GM15510 (cell line): ENCODE data around the gene CDK5RAP2.

Experiments used
- POLR2A ChIP-seq: IDR thresholded peaks from 3 replicates; pipeline ENCODE4 v1.6.1; 2011; ENCODE audit warnings: borderline replicate concordance; ENCODE audit not compliant: insufficient read length; ENCODE audit errors: extremely low read depth

Gene CDK5RAP2

DNA sequence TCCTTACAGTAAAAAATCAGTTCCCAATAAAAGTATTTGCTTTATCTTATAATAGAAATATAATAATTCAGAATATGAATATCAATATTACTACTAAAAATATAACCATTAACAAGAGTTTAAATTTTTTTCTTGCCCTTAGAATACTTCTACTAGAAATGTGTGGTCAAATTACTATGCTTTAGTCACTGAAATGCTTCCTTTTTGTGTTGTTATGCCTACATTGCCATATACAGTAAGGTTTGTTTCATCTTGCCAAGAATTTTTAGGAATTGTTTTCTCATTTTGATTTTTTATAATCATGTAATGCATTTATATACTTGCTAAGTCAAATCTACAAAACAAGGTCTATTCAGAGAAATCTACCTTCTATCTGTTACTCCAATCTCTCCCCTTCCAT lies 181.7 kb downstream of the CDK5RAP2 start:
- TF ChIP-seq POLR2A, result no peak

DNA sequence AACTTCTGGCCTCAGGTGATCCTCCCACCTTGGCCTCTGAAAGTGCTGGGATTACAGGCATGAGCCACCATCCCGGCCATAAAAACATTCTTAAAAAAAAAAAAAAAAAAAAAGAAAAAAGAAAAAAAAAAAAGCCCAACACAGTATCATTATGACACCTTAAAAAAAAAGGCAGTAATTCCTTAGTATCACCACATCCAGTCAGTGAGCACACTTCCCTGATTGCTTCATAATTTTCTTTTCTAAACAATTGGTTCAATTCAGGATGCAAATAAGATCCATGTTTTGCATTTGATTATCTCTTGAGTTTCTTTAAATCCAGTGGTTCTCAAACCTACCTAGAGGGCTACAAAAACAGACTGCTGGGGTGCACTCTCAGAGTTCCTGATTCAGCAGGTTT lies 182.5 kb downstream of the CDK5RAP2 start:
- TF ChIP-seq POLR2A, result no peak

DNA sequence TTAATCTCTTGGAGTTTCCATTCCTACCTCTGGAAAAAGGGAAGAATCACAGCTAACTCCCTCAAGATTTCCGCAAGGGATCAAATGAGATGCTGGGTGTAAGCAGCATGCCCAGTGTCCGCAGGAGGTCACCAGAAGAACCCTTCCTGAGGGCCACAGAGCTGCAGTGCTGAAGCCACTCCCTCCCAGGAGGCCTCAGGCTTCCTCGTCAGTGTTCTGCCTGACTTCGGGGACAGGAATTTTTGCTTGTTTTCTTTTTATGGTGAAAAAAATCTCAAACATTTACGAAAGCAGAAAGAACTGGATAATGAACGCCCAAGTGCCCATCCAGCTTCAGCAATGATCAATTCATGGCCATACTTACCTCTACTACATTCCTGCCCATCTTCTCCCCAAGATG lies 183.0 kb downstream of the CDK5RAP2 start:
- TF ChIP-seq POLR2A, result no peak

DNA sequence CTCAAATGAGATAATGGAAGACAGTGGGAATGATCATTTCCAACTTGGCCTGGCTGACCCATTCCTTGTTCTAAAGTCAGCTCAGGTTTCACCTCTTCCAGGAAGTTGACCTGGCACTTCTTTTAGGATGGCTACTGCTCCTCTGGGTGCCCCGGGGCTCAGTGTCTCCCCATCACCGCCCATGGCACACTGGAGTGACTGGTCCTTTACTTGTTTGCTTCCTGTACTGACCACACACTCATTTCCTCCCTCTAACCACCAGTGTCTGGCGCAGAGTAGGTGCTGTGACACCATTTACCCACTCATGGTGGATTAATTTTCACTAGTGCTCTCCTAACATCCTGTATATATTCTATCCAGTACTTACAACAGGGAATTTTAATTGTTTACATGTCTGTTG lies 183.5 kb downstream of the CDK5RAP2 start:
- no peak for TF ChIP-seq POLR2A

DNA sequence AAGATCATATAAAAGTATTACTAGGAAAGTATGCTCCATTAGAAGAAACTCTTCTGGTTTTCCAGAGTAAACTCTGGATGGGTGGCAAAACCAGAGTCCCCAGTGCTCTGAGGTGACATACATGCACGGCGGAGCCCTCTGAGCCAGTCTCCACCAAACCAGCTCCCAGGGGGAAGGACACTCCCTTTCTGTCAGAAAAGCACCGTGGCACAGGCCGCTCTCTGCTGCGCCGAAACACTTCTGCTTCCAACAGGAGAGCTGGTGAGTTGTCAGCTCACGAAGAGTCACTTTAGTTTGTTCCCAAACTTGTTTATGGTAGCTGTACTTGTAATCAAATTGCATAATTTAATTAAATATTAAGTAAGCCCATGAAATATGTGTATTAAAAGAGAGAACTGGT lies 184.6 kb downstream of the CDK5RAP2 start:
- no peak for TF ChIP-seq POLR2A

DNA sequence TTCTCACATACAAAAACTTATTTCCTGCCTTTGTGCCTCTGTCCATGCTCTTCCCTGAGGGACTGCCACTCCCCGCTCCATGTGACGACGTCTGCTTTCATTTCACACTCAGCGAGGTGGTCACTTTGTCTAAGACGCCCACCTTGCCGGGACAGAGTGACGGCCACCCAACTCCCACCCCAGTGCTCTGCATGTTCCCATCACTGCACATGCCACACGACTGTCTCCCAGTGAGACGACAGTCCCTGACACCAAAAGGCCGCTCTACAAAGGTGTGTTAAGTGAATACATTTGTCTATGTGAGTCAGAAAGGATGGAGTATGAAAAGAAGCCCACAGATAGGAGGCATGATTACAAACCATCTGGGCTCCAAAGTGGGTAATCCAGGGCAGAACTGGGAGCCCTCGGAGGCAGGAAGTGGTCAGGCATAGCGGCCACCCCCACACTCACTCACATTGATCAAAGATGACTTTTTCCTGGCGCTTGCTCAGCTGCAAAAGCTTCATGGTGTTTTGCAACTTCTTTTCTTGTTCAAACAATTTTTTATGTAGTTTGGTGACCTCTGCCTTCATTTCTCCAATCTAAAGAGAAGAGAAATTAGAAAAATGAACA lies 185.8 kb downstream of the CDK5RAP2 start:
- TF ChIP-seq POLR2A, result no peak

DNA sequence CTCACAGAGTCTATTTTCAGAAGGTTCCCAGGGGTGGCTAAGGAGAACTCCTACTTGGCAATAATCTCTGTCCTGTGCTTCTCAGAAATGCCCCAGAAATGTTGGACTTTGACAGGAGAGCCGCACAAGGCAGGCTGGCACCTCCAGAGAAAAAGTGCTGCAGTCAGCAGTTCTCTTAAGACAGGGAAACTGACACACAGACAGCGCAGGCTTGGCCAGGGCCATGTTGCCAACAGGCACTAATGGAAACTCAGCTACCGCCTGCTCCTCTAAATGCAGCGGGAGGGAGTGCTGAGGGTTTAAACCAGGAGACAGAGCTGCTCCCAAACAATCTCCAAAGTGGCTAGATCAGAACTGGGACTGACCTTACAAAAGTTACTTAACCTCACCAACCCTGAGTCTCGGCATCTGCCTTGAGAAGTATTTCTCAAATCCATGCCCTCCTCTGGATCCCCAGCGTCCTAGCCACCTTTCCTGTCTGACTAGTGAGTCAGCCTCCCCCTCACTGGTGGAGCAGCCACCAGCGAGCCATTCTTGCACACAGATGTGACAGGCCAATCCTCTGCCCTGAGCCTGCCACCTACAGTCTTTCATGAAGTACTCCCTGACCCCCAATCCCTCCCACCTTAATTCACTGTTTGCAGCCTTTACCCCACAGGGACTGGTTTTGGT lies 186.4 kb downstream of the CDK5RAP2 start:
- TF ChIP-seq POLR2A, result no peak

DNA sequence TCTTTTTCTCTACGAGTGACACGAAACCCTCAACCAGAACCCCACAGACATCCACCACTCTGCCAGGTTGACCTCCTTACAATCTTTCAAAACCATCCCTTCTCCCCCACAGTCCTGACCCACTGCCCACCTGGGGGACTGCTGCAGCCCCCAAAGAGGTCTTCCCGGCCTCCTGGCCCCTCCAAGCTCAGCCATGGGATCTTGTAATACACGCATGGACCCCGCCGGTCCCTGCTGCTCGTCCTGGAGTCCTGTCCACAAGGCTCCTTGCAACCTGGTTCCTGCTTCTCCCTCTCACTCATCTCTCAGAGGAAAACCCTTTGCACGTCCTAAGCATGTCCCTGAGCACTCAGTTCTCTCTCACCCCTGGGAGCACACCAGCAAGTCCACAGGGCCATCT lies 187.3 kb downstream of the CDK5RAP2 start:
- TF ChIP-seq POLR2A, result no peak

DNA sequence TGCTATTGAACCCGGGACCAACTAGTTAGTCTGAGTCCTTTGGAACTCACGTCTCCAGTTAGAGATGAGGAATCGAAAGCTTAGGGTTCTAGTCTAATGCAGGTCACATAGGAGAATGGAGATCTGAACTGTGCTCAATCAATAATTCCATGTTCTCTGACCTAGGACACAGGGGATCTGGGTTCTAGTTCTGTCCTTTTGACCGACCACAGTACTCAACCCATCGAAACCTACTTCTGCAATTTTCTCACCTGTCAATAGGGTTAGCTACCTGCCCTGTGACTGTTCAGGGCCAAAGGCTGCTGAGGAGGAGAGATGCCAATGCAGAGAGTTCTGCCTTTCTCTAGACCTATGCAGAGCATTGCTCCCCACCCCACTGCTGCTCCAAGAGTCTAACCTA lies 187.7 kb downstream of the CDK5RAP2 start:
- no peak for TF ChIP-seq POLR2A

DNA sequence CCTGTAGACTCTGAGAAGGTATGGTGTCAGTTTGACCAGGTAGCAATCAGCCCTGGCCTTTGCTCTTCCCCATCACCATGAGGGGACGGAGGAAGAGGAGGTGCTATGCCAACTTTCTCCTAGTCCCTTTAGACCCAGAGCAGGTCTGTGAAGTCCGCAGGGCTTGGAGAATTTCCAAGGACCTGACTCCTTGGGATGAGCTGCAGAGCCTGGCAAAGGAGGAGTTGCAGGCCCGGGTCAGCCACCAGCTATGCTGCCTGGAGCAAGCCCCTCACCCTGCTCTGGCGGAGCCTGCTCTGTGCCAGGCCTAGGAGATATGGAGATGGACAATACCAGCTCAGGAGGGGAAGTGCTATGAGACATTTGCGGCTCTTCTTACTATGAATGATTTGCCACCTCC lies 188.3 kb downstream of the CDK5RAP2 start:
- no peak for TF ChIP-seq POLR2A

DNA sequence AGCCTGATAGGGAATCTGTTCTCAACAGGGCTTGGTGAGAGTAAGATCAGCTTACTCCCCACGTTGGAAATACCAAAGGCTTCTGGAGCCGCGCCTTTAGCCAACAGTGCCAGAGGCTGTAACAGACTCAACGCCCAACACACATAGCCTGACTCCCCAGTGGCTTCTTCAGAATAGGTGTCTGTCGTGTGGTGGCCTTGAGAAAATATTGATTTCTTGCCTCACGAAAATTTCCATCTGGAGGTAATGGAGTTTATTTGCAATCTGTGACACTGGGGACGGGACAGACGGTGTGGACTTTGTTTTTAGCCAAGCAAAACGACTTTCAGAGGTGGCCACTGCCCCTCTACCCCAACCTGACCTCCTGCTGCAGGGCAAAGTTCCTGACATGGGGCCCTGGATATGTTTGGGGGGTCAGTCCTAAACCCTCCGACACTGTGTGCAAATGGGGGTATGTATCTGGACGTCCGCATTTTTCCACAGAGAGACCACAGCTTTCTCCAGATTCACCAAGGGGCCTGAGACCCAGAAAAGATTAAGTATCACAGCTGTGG lies 189.3 kb downstream of the CDK5RAP2 start:
- TF ChIP-seq POLR2A, result no peak

DNA sequence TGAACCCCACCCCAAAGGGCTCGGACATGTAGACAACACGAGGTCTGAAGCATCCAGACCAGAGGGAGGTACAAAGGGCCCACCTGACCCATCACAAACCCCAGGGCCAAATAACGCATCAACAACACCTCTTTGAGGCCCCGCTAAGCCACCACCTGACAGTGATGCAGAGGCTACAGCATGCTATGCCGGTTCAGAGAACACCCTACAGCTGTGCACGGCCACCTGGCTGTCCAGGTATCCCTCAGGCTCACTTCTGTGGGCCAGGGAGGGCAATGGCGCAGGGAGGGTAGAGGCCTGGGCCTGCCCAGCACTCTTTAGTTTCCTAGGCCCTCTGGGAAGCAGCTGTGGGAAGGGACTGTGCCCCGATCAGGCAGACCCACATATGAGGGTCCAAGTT lies 190.1 kb downstream of the CDK5RAP2 start:
- TF ChIP-seq POLR2A, result no peak

DNA sequence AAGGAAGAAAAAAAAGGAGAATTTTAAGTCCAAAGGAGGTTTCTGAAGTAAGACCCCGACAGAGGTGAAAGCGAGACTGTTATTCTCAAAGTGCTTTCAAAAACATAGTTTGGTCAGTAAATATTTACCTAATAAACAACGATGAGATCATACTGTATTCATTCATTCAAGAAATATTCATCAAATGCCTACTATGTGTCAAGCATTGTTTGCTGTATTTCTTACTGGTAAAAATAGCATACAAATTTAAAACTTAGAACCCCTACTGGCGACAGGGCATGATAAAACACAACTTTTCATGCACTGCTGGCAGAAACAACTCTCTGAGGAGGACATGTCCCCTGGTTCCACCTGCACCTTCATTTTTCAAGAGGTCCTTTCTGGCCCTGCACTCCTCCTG lies 190.7 kb downstream of the CDK5RAP2 start:
- no peak for TF ChIP-seq POLR2A

DNA sequence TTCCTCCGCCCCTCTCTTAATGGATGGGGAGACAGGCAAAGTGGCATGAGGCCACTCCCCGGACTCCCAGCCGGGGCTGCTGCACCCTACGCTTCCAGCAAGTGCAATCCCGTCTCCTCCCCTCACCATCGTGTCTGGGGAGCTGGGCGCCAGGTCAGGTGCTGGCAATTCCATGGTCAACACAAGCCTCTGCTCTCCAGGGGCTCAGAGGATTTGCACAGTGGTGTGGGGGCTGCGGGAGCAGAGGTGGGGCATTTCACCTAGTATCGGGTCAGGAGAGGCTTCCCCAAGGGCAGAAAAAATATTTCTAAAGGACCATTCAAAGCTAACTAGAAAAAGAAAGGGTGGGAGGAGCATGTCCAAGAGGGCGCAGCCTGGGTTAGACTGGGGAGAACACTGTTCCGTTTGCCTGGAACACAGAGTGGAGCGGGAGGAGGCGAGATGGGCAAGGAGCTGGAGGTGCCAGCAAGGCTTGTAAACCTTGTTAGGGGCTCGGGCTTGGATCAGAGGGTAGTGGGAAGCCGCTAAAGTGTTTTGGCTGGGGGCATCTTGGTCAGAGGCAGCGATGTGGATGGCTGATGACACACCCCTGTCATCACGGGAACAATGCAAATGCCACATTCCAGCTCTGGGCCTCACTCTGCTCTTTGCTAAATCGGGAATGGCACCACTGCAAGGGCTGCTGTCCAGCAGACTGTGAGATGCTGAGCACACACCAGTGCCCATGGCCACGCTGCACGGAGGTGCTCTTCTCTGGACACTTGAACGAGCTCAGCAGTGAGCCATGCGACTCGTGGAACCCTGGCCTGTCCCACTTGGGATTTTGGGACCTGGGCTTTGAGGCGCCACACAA lies 191.7 kb downstream of the CDK5RAP2 start:
- no peak for TF ChIP-seq POLR2A

DNA sequence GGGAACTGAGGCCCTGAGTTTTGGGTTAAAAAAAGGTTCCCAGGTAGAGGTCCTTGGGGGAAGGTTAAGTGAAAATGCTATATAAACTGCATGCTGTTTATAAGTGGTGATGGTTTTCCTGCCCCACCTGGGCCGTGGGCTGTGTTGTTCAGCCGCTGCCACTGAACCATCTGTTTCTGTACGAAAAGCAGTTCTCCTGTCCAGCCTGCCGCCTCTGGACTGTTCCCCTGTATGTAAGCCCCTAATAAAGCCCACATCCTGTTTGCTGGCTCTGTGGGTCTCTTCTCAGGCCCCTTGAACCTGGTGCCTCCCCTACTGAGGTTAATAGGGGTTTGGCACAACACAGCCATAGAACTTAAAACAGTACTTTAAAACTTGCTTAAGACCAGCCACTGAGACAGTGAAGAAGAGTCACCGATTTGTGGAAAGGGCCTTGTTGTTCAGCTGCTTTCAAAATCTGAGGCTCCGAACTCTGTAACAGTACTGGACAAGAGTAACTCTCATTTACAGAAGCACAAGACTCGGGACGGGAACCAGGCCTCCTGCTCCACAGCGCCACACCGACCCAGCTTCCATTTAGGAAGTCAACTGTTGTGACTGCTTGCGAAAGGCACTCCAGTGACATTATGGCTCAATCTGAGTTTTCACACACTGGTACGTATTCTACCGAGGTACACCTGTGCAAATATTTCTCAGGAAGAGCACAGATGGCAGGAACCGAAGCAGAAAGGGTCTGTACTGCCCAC lies 192.5 kb downstream of the CDK5RAP2 start:
- TF ChIP-seq POLR2A, result no peak

DNA sequence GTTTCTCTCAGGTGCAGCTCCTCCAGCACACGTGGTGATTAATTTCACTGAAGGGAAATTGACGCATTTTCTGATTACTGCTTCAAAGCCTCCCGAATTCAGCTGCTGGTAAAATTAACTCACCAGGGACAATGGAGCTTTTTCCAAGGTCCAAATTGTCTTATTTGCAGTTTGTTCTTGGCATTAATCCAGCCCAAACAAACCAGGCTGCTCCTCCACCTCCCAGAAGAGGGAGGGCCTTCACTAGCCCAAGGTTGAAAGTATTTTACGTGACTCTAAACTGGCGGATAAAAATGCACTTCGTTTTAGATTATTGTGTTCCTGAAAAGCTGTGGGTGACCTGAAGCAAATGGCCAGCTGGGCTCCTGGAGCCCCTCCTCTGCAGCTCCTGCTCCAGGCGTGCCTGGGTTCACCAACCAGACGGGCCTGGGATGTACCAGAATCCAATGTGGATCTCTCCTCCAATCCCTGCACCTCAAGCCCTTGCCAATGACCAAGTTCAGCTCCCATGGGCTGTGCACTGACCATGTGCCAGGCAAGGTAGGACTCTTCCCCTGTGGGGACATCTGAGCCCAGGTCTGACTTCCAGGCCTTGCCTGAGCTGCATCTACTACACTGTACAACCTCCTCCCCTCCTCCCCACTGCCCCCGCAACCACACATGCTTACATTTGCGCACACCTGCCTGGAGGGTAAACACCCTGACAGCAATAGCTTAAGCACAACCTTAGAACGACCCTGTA lies 193.4 kb downstream of the CDK5RAP2 start:
- no peak for TF ChIP-seq POLR2A
